IgD-negative memory B cell (primary cell): ENCODE data around the gene RNF223. TPM values are rescaled to one million over a fixed set of nuclear protein-coding genes. Genes with fewer than 3 reads are reported as not detected.

Experiments used
- H3K27ac Mint-ChIP-seq, 3 donors: one replicate each; pipeline ENCODE4 v1.8.0; 2020 to 2022; ENCODE audit warnings: mild to moderate bottlenecking in 3 of 3, mixed read lengths in 3 of 3, moderate library complexity in 1 of 3
- H3K27me3 Mint-ChIP-seq: one replicate; pipeline ENCODE4 v1.8.0; 2021; ENCODE audit warnings: mixed read lengths
- H3K36me3 Mint-ChIP-seq: one replicate; pipeline ENCODE4 v1.8.0; 2020; ENCODE audit warnings: mild to moderate bottlenecking, mixed read lengths
- H3K4me1 Mint-ChIP-seq, 3 donors: one replicate each; pipeline ENCODE4 v1.8.0; 2020 to 2022; ENCODE audit warnings: mixed read lengths in 3 of 3, mild to moderate bottlenecking in 1 of 3
- H3K4me3 Mint-ChIP-seq, 4 donors: one replicate each; pipeline ENCODE4 v1.8.0; 2020 to 2022; ENCODE audit warnings: mild to moderate bottlenecking in 4 of 4, mixed read lengths in 4 of 4, moderate library complexity in 3 of 4
- H3K9me3 Mint-ChIP-seq, 3 donors: one replicate each; pipeline ENCODE4 v1.8.0; 2020 to 2021; ENCODE audit warnings: mixed read lengths in 3 of 3, mild to moderate bottlenecking in 1 of 3
- polyA plus RNA-seq: library from polyadenylated mRNA; unstranded; fragments of 300-500 nt; fragmentation: Illumina TruSeq; gene quantifications from one replicate; pipeline ENCODE4 v1.2.3, GENCODE V29; 2021

Gene RNF223
- polyA plus RNA-seq, 1 donor from 2014 or later, result not detected

- no peak overlapping the region for H3K27ac Mint-ChIP-seq
- peaks cover 0 to 4% (median 3%) of the 10 kb centered on the region in 3 donors for H3K4me1 Mint-ChIP-seq
- peaks cover 5% of the 10 kb centered on the region for H3K27me3 Mint-ChIP-seq
- H3K36me3 Mint-ChIP-seq, result no peaks in the 10 kb centered on the region
- no peaks in the 10 kb centered on the region for H3K9me3 Mint-ChIP-seq
- H3K4me3 Mint-ChIP-seq, result no peak overlapping the region
Measured at GRCh38 chr1:1075148-1075935, 1.2 kb upstream of the RNF223 start.

GRCh38 chr1:1074631-1075147 is 583 bp upstream of the RNF223 start:
- Mint-ChIP-seq H3K4me3 (no peak overlapping the region), H3K36me3 (no peaks in the 10 kb centered on the region), H3K27ac (peak overlapping the region in 1 of 3 donors; percentile 47), H3K4me1 (peaks cover 6 to 8% (median 7%) of the 10 kb centered on the region in 3 donors), H3K9me3 (no peaks in the 10 kb centered on the region), H3K27me3 (peaks cover 5% of the 10 kb centered on the region)

- Mint-ChIP-seq H3K27me3 (peaks cover 5% of the 10 kb centered on the region), H3K27ac (peak overlapping the region in 2 of 3 donors; percentile 19 to 32), H3K4me3 (no peak overlapping the region), H3K4me1 (peaks cover 6 to 10% (median 7%) of the 10 kb centered on the region in 3 donors), H3K9me3 (no peaks in the 10 kb centered on the region), H3K36me3 (no peaks in the 10 kb centered on the region)
Measured at GRCh38 chr1:1072849-1073742, 1.0 kb downstream of the RNF223 start.

- peaks cover 6 to 10% (median 7%) of the 10 kb centered on the region in 3 donors for H3K4me1 Mint-ChIP-seq
- no peak overlapping the region for H3K4me3 Mint-ChIP-seq
- H3K27ac Mint-ChIP-seq, result peak overlapping the region in 2 of 3 donors; percentile 19 to 32
- H3K27me3 Mint-ChIP-seq, result peaks cover 5% of the 10 kb centered on the region
- no peaks in the 10 kb centered on the region for H3K9me3 Mint-ChIP-seq
- no peaks in the 10 kb centered on the region for H3K36me3 Mint-ChIP-seq
Measured at GRCh38 chr1:1072299-1072848, 1.7 kb downstream of the RNF223 start.

GRCh38 chr1:1071486-1072298 is 2.4 kb downstream of the RNF223 start:
- Mint-ChIP-seq H3K27ac (peak overlapping the region in 1 of 3 donors; percentile 99), H3K36me3 (no peaks in the 10 kb centered on the region), H3K4me3 (peak overlapping the region in 1 of 4 donors; percentile 90), H3K27me3 (peaks cover 5% of the 10 kb centered on the region), H3K4me1 (peaks cover 6 to 10% (median 7%) of the 10 kb centered on the region in 3 donors), H3K9me3 (no peaks in the 10 kb centered on the region)

GRCh38 chr1:1069711-1070676 is 4.1 kb downstream of the RNF223 start:
- peak overlapping the region in 2 of 3 donors; percentile 92 to 99 for H3K27ac Mint-ChIP-seq
- H3K9me3 Mint-ChIP-seq, result no peaks in the 10 kb centered on the region
- H3K4me3 Mint-ChIP-seq, result peak overlapping the region; percentile 61 to 90 (median 77)
- peaks cover 7 to 12% (median 10%) of the 10 kb centered on the region in 3 donors for H3K4me1 Mint-ChIP-seq
- no peaks in the 10 kb centered on the region for H3K36me3 Mint-ChIP-seq
- H3K27me3 Mint-ChIP-seq, result peaks cover 5% of the 10 kb centered on the region

GRCh38 chr1:1069056-1069710 is 4.9 kb downstream of the RNF223 start:
- Mint-ChIP-seq H3K36me3 (no peaks in the 10 kb centered on the region), H3K27me3 (peaks cover under 1% of the 10 kb centered on the region), H3K4me3 (peak overlapping the region; percentile 62 to 92 (median 82)), H3K9me3 (no peaks in the 10 kb centered on the region), H3K27ac (peak overlapping the region in 2 of 3 donors; percentile 76 to 83), H3K4me1 (peaks cover 4 to 12% (median 8%) of the 10 kb centered on the region in 3 donors)

GRCh38 chr1:1068517-1069055 is 5.5 kb downstream of the RNF223 start:
- peak overlapping the region in 2 of 3 donors; percentile 71 to 83 for H3K27ac Mint-ChIP-seq
- no peaks in the 10 kb centered on the region for H3K9me3 Mint-ChIP-seq
- peaks cover 2% of the 10 kb centered on the region for H3K27me3 Mint-ChIP-seq
- H3K4me3 Mint-ChIP-seq, result peak overlapping the region; percentile 62 to 92 (median 82)
- H3K36me3 Mint-ChIP-seq, result no peaks in the 10 kb centered on the region
- H3K4me1 Mint-ChIP-seq, result peaks cover 4 to 12% (median 8%) of the 10 kb centered on the region in 3 donors

- Mint-ChIP-seq H3K4me3 (peak overlapping the region; percentile 62 to 92 (median 77)), H3K36me3 (no peaks in the 10 kb centered on the region), H3K4me1 (peaks cover 4 to 12% (median 8%) of the 10 kb centered on the region in 3 donors), H3K27ac (peak overlapping the region in 1 of 3 donors; percentile 83), H3K9me3 (no peaks in the 10 kb centered on the region), H3K27me3 (peaks cover 2% of the 10 kb centered on the region)
Measured at GRCh38 chr1:1067860-1068516, 6.1 kb downstream of the RNF223 start.

GRCh38 chr1:1067284-1067859 is 6.7 kb downstream of the RNF223 start:
- peaks cover 2% of the 10 kb centered on the region for H3K27me3 Mint-ChIP-seq
- H3K27ac Mint-ChIP-seq, result peak overlapping the region in 2 of 3 donors; percentile 46 to 82
- H3K4me1 Mint-ChIP-seq, result peaks cover 4 to 12% (median 8%) of the 10 kb centered on the region in 3 donors
- no peaks in the 10 kb centered on the region for H3K9me3 Mint-ChIP-seq
- no peaks in the 10 kb centered on the region for H3K36me3 Mint-ChIP-seq
- H3K4me3 Mint-ChIP-seq, result peak overlapping the region in 1 of 4 donors; percentile 76

- no peaks in the 10 kb centered on the region for H3K36me3 Mint-ChIP-seq
- H3K27me3 Mint-ChIP-seq, result peaks cover 3% of the 10 kb centered on the region
- H3K4me1 Mint-ChIP-seq, result peaks cover 4 to 12% (median 8%) of the 10 kb centered on the region in 3 donors
Measured at GRCh38 chr1:1066403-1067283, 7.5 kb downstream of the RNF223 start.

More at GRCh38 chr1:1066403-1067283, 7.5 kb downstream of the RNF223 start:
- Mint-ChIP-seq H3K4me3 (peak overlapping the region in 1 of 4 donors; percentile 78), H3K9me3 (no peaks in the 10 kb centered on the region), H3K27ac (peak overlapping the region in 1 of 3 donors; percentile 82)
